ACC112 (cell line): Measurements from ENCODE around the gene CRABP1.

ENCODE experiments used
- H2AFZ ChIP-seq: fragments of 200-600 bp; sonication (generic); one replicate; pipeline ENCODE4 v1.6.0; 2017; ENCODE audit warnings: antibody characterized with exemption, low read length; ENCODE audit not compliant: unreplicated experiment
- H3K27ac ChIP-seq: fragments of 200-600 bp; sonication (generic); 2 replicates; pipeline ENCODE4 v1.5.1; 2014; ENCODE audit warnings: low read depth, mild to moderate bottlenecking, antibody characterized with exemption, low read length, moderate library complexity
- H3K27me3 ChIP-seq: fragments of 200-600 bp; sonication (generic); 2 replicates; pipeline ENCODE4 v1.6.1; 2014; ENCODE audit warnings: mild to moderate bottlenecking, antibody characterized with exemption, low read length, moderate library complexity, mixed read lengths; ENCODE audit not compliant: insufficient read depth
- H3K36me3 ChIP-seq: fragments of 200-600 bp; sonication (generic); 2 replicates; pipeline ENCODE4 v1.6.1; 2016; ENCODE audit warnings: mild to moderate bottlenecking, antibody characterized with exemption, low read length, moderate library complexity, mixed read lengths; ENCODE audit not compliant: insufficient read depth
- H3K4me1 ChIP-seq: fragments of 200-600 bp; sonication (generic); one replicate; pipeline ENCODE4 v1.6.1; 2016; ENCODE audit warnings: low read length, mixed read lengths; ENCODE audit not compliant: insufficient read depth, unreplicated experiment, control insufficient read depth
- H3K4me3 ChIP-seq: fragments of 200-600 bp; sonication (generic); 2 replicates; pipeline ENCODE4 v1.5.1; 2014; ENCODE audit warnings: mild to moderate bottlenecking, low read depth, low read length
- H3K79me2 ChIP-seq: fragments of 200-600 bp; sonication (generic); one replicate; pipeline ENCODE4 v1.6.0; 2016; ENCODE audit warnings: low read length; ENCODE audit not compliant: control insufficient read depth, unreplicated experiment, insufficient read depth

Gene CRABP1

DNA sequence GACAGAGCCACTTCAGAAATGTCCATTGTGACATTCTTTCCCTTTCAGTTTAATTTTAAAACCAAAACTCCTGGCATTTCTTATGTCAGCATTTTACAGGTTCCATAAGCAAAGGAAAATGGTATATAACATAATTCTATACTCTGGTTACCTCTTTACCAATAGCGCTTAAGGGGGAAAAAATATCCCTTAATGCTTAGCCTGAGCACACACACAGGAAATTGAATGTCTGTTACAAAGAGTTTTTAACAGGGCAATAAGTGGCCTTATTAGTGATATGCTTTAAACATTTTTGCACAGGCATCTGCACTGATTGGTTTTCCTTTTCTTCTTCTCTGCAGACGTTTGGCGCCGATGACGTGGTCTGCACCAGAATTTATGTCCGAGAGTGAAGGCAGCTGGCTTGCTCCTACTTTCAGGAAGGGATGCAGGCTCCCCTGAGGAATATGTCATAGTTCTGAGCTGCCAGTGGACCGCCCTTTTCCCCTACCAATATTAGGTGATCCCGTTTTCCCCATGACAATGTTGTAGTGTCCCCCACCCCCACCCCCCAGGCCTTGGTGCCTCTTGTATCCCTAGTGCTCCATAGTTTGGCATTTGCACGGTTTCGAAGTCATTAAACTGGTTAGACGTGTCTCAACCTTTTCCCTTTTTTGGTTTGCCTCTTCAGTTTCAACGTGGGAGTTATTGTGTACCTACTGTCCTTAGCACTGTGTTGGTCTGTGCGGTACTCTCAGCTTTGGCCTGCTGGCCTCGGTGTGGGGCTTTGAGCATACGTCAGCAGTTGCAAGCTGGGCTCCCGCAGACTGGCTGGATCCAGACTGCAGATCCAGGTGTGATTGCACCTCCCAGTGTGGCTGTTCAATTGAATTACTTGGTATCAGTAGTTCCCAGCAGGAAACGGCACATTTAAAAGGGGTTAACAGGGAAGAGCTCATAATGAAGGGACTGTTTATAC is 7.7 kb downstream of the CRABP1 start:
- no peak overlapping the region for H2AFZ ChIP-seq
- peaks cover 56% of the 10 kb centered on the region for H3K27me3 ChIP-seq
- H3K79me2 ChIP-seq: no peaks in the 10 kb centered on the region
- no peaks in the 10 kb centered on the region for H3K4me1 ChIP-seq
- H3K27ac ChIP-seq: no peak overlapping the region
- no peak overlapping the region for H3K4me3 ChIP-seq
- no peaks in the 10 kb centered on the region for H3K36me3 ChIP-seq

GRCh38 chr15:78350058-78350457 is 9.9 kb downstream of the CRABP1 start:
- Histone ChIP-seq H3K36me3 (no peaks in the 10 kb centered on the region), H3K4me1 (no peaks in the 10 kb centered on the region), H3K27me3 (peaks cover 43% of the 10 kb centered on the region), H3K4me3 (no peak overlapping the region), H3K27ac (no peak overlapping the region), H2AFZ (no peak overlapping the region), H3K79me2 (no peaks in the 10 kb centered on the region)

DNA sequence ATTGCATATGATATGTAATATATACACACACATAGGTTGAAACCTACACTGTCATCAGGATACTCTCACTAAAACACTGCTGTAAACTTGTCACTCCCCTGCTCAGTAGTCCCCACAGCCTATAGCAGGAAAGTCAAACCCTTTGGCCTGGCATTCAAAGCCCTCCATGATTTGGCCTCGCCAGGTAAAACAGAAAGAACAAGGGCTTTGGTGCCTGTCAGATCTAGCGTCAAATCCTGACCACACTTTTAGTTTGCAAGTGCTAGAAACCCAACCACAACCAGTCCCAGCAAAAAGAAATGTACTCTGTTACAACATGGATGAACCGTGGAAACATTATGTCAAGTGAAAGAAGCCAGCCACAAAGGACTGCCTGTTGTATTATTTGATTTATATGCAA is 11.4 kb downstream of the CRABP1 start:
- H3K27me3 ChIP-seq: peaks cover 33% of the 10 kb centered on the region
- H3K4me3 ChIP-seq: no peak overlapping the region
- no peaks in the 10 kb centered on the region for H3K36me3 ChIP-seq
- no peak overlapping the region for H3K27ac ChIP-seq
- H2AFZ ChIP-seq: no peak overlapping the region
- no peaks in the 10 kb centered on the region for H3K4me1 ChIP-seq
- H3K79me2 ChIP-seq: no peaks in the 10 kb centered on the region

GRCh38 chr15:78353093-78353492 is 12.9 kb downstream of the CRABP1 start:
- Histone ChIP-seq H3K79me2 (no peaks in the 10 kb centered on the region), H3K27me3 (peaks cover 27% of the 10 kb centered on the region), H2AFZ (peak overlapping the region; percentile 14), H3K36me3 (no peaks in the 10 kb centered on the region), H3K4me3 (no peak overlapping the region), H3K4me1 (no peaks in the 10 kb centered on the region), H3K27ac (no peak overlapping the region)

DNA sequence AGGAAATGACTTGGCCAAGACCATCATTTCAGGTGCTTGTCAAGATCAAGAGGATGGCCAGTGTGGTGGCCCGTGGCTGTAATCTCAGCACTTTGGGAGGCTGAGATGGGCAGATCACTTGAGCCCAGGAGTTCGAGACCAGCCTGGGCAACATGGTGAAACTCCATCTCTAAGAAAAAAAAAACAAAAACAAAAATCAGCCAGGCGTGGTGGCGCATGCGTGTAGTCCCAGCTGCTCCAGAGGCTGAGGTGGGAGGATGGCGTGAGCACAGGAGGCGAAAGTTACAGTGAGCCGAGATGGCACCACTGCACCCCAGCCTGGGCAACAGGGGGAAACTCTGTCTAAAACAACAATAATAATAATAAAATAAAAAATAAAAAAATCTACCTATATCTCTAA is 15.0 kb downstream of the CRABP1 start:
- Histone ChIP-seq H3K79me2 (no peaks in the 10 kb centered on the region), H2AFZ (no peak overlapping the region), H3K27ac (no peak overlapping the region), H3K27me3 (peaks cover 38% of the 10 kb centered on the region), H3K36me3 (no peaks in the 10 kb centered on the region), H3K4me1 (no peaks in the 10 kb centered on the region), H3K4me3 (no peak overlapping the region)

DNA sequence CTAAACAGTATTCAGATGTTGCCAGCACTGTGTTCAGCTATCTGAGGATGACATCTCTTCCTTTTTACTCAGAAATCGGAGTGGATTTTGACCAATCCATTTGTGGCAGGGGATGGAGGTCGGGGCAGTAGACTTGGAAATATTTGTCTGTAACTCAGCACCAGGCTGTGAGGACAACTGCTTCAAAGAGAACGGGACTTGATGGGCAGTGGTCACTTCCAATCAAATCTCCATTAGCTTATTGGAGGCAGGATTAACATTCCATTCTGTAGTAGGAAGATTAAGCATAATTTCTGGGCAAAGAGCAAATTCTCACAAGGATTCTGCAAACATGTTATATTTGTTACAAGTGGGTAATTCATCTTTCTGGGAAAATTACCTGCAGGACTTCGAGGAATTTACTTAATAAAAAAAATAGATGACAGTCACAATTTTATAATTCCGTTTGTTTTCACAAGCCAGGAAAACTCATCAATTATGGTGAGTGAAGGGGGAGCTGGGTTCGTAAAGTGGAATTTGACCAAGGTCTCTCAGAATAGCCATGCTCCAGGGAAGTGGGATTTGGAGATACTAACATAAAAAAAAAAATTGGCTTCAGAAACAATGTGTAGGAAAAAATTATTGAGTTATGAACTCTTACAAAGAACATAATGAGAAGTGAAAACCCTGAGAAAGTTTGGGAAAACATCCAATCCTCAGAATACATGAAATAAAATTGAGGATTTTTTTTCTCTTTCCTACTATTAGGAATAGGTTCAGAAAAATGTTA is 18.1 kb downstream of the CRABP1 start:
- H3K79me2 ChIP-seq: no peaks in the 10 kb centered on the region
- H3K36me3 ChIP-seq: no peaks in the 10 kb centered on the region
- no peak overlapping the region for H3K4me3 ChIP-seq
- H2AFZ ChIP-seq: no peak overlapping the region
- H3K27ac ChIP-seq: no peak overlapping the region
- no peaks in the 10 kb centered on the region for H3K4me1 ChIP-seq
- peaks cover 66% of the 10 kb centered on the region for H3K27me3 ChIP-seq

DNA sequence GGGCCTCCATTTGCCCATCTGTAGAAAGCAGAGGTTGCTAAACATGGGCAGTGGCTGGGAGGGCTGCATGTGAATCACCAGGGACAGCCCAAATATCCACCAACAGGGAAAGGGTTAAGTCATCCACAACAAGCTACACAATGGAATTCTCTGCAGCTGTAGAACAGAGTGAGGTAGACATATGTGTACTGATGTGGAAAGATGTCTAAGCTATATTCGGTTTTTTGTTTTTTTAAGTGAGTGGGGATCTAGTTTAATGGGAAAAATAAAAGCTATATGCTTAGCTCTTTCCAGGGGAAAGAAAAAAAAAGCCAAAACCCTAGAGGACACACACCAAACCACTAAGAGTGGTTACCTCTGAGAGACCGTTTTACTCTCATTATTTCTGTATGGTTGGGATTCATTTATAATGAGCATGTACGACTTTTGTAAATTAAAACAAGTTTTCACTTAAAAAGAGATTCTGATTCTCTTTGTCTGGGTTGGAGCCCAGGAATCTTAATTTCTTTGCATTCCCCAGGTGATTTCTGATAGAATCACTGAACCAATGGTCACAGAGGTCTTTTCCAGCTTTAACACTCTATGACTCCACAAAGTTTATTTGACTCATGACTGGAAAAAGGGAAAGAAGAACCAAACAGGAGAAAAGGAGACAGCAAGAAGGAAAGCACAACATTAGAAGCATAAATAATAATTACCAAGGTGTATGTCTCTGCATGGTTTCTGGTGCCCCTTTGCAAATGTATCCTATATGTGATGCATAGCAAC is 19.1 kb downstream of the CRABP1 start:
- no peaks in the 10 kb centered on the region for H3K4me1 ChIP-seq
- no peak overlapping the region for H3K27ac ChIP-seq
- H3K79me2 ChIP-seq: no peaks in the 10 kb centered on the region
- H3K27me3 ChIP-seq: peaks cover 74% of the 10 kb centered on the region
- H3K36me3 ChIP-seq: no peaks in the 10 kb centered on the region
- no peak overlapping the region for H2AFZ ChIP-seq
- H3K4me3 ChIP-seq: no peak overlapping the region

DNA sequence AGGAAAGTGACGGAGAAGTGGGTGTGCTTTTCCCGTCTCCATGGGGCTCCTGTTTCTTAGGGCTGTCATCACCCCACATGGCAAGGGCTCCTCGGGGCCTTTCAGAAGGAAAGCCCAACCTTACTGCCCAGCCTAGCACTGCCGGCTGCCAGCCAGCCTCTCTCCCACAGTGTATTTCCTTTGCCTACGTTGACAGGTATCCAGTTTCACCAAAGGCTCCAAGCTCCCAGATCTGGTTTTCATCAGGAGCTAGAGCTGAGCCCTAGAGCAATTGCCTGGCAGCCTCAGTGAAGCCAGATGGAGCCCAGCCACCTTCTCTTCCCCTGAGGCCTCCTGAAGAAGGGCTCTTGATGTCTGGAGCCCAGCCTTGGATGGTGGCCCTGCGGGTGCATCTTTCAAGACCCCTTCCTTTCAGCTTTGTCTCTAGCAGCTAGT is 20.2 kb downstream of the CRABP1 start:
- H3K4me1 ChIP-seq: no peaks in the 10 kb centered on the region
- H3K4me3 ChIP-seq: no peak overlapping the region
- no peaks in the 10 kb centered on the region for H3K79me2 ChIP-seq
- H3K27ac ChIP-seq: no peak overlapping the region
- no peaks in the 10 kb centered on the region for H3K36me3 ChIP-seq
- peaks cover 80% of the 10 kb centered on the region for H3K27me3 ChIP-seq
- H2AFZ ChIP-seq: no peak overlapping the region

- Histone ChIP-seq H3K79me2 (no peaks in the 10 kb centered on the region), H2AFZ (no peak overlapping the region), H3K4me3 (no peak overlapping the region), H3K27me3 (peaks cover 80% of the 10 kb centered on the region), H3K36me3 (no peaks in the 10 kb centered on the region), H3K27ac (no peak overlapping the region), H3K4me1 (no peaks in the 10 kb centered on the region)
Observed at GRCh38 chr15:78360958-78361718, 21.0 kb downstream of the CRABP1 start.
